Measurements from ENCODE around the gene IMPG1.

The IMPG1 gene

DNA sequence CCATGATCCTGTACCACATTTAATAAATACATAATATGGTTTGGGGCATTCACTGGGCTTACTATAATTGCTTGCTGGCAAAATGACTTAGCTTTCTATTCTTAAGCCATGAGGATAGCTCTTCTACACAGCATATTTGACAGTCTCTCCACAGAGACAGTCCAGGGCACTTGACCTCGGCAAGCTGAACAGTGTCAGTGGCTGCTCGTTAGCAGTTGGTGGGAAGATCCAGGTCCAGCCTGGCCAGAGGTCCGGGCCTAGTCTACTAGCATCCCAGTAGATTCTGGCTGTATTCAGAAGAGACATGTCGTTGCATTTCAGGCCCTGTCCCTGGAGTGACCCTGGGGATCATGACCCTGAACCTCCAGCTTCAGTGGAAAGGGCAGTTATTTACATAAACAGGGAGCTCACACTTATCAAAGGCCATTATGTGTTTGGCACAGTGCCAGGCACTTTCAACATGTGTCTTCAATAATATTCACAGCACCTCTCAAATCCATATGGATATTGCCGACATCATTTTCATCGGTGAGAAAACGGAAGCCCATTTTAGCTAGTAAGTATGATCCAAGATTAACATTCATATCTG, 139.0 kb downstream of the IMPG1 start:
- Histone ChIP-seq H3K36me3 (ENCODE audit: insufficient read depth, low read length) (no peaks in the 10 kb centered on the region), H3F3A (ENCODE audit: insufficient read depth, low read length) (no peaks in the 10 kb centered on the region), H3K4me2 (ENCODE audit: low read length) (no peak overlapping the region), H3K4me3 (ENCODE audit: low read depth, low read length, poor library complexity, severe bottlenecking) (no peak overlapping the region), H2AFZ (ENCODE audit: low read length) (no peak overlapping the region), H3K9me3 (ENCODE audit: low read length) (no peaks in the 10 kb centered on the region), H3K9me2 (ENCODE audit: low read depth, low read length) (no peaks in the 10 kb centered on the region), H3K9ac (ENCODE audit: low read length) (no peak overlapping the region), H3K27me3 (ENCODE audit: insufficient read depth, low read length) (no peaks in the 10 kb centered on the region; the same call in 1 of the 2 replicates), H4K20me1 (ENCODE audit: insufficient read depth, low read length) (no peaks in the 10 kb centered on the region), H3K27ac (ENCODE audit: low read depth, low read length, poor library complexity, severe bottlenecking) (no peak overlapping the region), H3K79me2 (ENCODE audit: insufficient read depth, low read length) (no peaks in the 10 kb centered on the region), H3K4me1 (ENCODE audit: insufficient read depth, low read length, severe bottlenecking) (no peaks in the 10 kb centered on the region)
- TF ChIP-seq, protein P1, sequence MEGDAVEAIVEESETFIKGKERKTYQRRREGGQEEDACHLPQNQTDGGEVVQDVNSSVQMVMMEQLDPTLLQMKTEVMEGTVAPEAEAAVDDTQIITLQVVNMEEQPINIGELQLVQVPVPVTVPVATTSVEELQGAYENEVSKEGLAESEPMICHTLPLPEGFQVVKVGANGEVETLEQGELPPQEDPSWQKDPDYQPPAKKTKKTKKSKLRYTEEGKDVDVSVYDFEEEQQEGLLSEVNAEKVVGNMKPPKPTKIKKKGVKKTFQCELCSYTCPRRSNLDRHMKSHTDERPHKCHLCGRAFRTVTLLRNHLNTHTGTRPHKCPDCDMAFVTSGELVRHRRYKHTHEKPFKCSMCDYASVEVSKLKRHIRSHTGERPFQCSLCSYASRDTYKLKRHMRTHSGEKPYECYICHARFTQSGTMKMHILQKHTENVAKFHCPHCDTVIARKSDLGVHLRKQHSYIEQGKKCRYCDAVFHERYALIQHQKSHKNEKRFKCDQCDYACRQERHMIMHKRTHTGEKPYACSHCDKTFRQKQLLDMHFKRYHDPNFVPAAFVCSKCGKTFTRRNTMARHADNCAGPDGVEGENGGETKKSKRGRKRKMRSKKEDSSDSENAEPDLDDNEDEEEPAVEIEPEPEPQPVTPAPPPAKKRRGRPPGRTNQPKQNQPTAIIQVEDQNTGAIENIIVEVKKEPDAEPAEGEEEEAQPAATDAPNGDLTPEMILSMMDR (IDR thresholded peaks at IDR 0.05; ENCODE audit: low read length) = no peak
- TF ChIP-seq EZH2 (IDR thresholded peaks at IDR 0.05; ENCODE audit: borderline replicate concordance, low read length) = no peak

DNA sequence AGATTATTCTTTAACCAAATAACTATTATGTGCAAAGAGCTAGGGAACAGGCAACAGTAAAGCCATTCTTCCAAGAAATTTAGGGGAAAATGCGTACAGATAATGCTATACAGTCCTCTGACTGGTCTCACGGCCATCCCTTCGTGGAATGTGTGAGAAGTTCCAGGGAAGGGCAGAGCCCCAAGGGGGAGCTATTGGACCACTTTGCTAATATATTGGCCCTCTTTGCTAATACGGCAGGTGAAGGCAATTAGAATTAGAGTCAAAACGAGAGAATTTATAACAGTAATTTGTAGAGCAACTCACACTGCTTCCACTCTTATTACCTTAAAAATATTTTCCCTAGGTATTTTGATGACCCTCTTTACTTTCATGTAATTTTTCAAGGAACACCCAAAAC, 140.4 kb downstream of the IMPG1 start:
- no peaks in the 10 kb centered on the region; the same call in 1 of the 2 replicates for H3K27me3 ChIP-seq (ENCODE audit: insufficient read depth, low read length)
- H3K9me3 ChIP-seq (ENCODE audit: low read length) = no peaks in the 10 kb centered on the region
- no peaks in the 10 kb centered on the region for H3K4me1 ChIP-seq (ENCODE audit: insufficient read depth, low read length, severe bottlenecking)
- no peaks in the 10 kb centered on the region for H3F3A ChIP-seq (ENCODE audit: insufficient read depth, low read length)
- no peaks in the 10 kb centered on the region for H3K79me2 ChIP-seq (ENCODE audit: insufficient read depth, low read length)
- H3K4me2 ChIP-seq (ENCODE audit: low read length) = no peak overlapping the region
- H2AFZ ChIP-seq (ENCODE audit: low read length) = no peak overlapping the region
- no peak overlapping the region for H3K4me3 ChIP-seq (ENCODE audit: low read depth, low read length, poor library complexity, severe bottlenecking)
- H4K20me1 ChIP-seq (ENCODE audit: insufficient read depth, low read length) = no peaks in the 10 kb centered on the region
- H3K36me3 ChIP-seq (ENCODE audit: insufficient read depth, low read length) = no peaks in the 10 kb centered on the region
- no peak overlapping the region for H3K27ac ChIP-seq (ENCODE audit: low read depth, low read length, poor library complexity, severe bottlenecking)
- TF ChIP-seq, protein P1 (IDR thresholded peaks at IDR 0.05; ENCODE audit: low read length) = peak; percentile 51; the same call in 1 of the 2 replicates
- TF ChIP-seq EZH2 (IDR thresholded peaks at IDR 0.05; ENCODE audit: borderline replicate concordance, low read length) = no peak
- H3K9ac ChIP-seq (ENCODE audit: low read length) = no peak overlapping the region
- H3K9me2 ChIP-seq (ENCODE audit: low read depth, low read length) = no peaks in the 10 kb centered on the region

- Histone ChIP-seq H3K27me3 (ENCODE audit: insufficient read depth, low read length) (no peaks in the 10 kb centered on the region; the same call in 1 of the 2 replicates), H3K9me3 (ENCODE audit: low read length) (no peaks in the 10 kb centered on the region), H3K4me3 (ENCODE audit: low read depth, low read length, poor library complexity, severe bottlenecking) (no peak overlapping the region), H4K20me1 (ENCODE audit: insufficient read depth, low read length) (no peaks in the 10 kb centered on the region), H3K4me1 (ENCODE audit: insufficient read depth, low read length, severe bottlenecking) (no peaks in the 10 kb centered on the region), H3K9me2 (ENCODE audit: low read depth, low read length) (no peaks in the 10 kb centered on the region), H3K27ac (ENCODE audit: low read depth, low read length, poor library complexity, severe bottlenecking) (no peak overlapping the region), H3K79me2 (ENCODE audit: insufficient read depth, low read length) (no peaks in the 10 kb centered on the region), H3K4me2 (ENCODE audit: low read length) (no peak overlapping the region), H3K9ac (ENCODE audit: low read length) (no peak overlapping the region), H3F3A (ENCODE audit: insufficient read depth, low read length) (no peaks in the 10 kb centered on the region), H2AFZ (ENCODE audit: low read length) (no peak overlapping the region), H3K36me3 (ENCODE audit: insufficient read depth, low read length) (no peaks in the 10 kb centered on the region)
- TF ChIP-seq, protein P1 (IDR thresholded peaks at IDR 0.05; ENCODE audit: low read length) = no peak
- no peak for TF ChIP-seq EZH2 (IDR thresholded peaks at IDR 0.05; ENCODE audit: borderline replicate concordance, low read length)
These were observed 141.3 kb downstream of the IMPG1 start for GRCh38 chr6:75931011-75931680.

Measured in OCI-LY1 (cell line).